ENCODE measurements around the gene LTB4R.

The LTB4R gene

GRCh38 chr14:24315243-24315806 is 4.0 kb downstream of the LTB4R start:
- TF ChIP-seq, protein P1, sequence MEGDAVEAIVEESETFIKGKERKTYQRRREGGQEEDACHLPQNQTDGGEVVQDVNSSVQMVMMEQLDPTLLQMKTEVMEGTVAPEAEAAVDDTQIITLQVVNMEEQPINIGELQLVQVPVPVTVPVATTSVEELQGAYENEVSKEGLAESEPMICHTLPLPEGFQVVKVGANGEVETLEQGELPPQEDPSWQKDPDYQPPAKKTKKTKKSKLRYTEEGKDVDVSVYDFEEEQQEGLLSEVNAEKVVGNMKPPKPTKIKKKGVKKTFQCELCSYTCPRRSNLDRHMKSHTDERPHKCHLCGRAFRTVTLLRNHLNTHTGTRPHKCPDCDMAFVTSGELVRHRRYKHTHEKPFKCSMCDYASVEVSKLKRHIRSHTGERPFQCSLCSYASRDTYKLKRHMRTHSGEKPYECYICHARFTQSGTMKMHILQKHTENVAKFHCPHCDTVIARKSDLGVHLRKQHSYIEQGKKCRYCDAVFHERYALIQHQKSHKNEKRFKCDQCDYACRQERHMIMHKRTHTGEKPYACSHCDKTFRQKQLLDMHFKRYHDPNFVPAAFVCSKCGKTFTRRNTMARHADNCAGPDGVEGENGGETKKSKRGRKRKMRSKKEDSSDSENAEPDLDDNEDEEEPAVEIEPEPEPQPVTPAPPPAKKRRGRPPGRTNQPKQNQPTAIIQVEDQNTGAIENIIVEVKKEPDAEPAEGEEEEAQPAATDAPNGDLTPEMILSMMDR (conservative IDR thresholded peaks at IDR 0.05; ENCODE audit: low read depth, low read length): no peak
- no peak overlapping the region for H3K4me3 ChIP-seq (ENCODE audit: low read length)
- DNase-seq (ENCODE audit: low read depth): no peak

GRCh38 chr14:24315807-24316596 is 4.7 kb downstream of the LTB4R start:
- TF ChIP-seq, protein P1 (conservative IDR thresholded peaks at IDR 0.05; ENCODE audit: low read depth, low read length): peak; percentile 8
- no peak for DNase-seq (ENCODE audit: low read depth)
- no peak overlapping the region for H3K4me3 ChIP-seq (ENCODE audit: low read length)

- H3K4me3 ChIP-seq (ENCODE audit: low read length): no peak overlapping the region
- DNase-seq (ENCODE audit: low read depth): no peak
- TF ChIP-seq, protein P1 (conservative IDR thresholded peaks at IDR 0.05; ENCODE audit: low read depth, low read length): no peak
Observed at GRCh38 chr14:24316597-24316950, 5.3 kb downstream of the LTB4R start.

DNA sequence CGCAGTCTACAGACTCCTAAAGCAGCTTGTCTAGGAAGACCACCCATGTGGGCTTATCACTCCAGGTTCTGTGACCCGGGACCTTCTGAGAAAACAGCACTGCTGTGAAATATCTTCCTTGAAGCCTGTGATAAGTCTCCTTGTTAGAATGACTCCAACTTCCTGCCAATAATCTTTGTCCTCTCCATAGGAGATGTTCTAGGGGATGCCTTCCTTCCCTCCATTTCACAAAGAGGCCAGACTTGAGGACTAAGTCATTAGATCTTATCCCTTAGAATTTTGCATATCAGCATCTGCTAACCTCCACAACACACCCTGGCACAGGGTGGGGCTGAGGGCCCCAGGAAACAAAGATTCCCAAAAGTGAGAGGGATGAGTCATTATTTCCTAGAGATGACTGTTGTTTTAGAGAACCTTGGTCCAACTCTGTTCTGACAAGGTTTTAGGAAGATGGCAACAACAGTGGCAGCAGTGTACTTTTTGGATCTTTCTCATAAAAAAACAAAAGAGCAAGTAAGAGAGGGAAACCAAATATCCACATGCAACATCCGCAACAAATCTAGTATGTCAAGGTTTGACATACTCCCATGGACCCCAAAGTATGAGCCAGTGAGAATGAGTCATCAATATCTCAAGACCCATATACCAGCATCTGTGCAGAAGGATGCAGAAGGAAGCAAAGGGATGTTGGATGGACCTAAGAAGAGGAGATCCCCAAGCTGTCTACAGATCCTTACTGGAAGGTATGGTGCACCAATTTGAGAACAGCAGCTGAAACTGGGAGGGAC is 6.0 kb downstream of the LTB4R start:
- no peak overlapping the region for H3K4me3 ChIP-seq (ENCODE audit: low read length)
- DNase-seq (ENCODE audit: low read depth): no peak
- TF ChIP-seq, protein P1 (conservative IDR thresholded peaks at IDR 0.05; ENCODE audit: low read depth, low read length): no peak

GRCh38 chr14:24321212-24321975 is 10.1 kb downstream of the LTB4R start:
- H3K4me3 ChIP-seq (ENCODE audit: low read length): no peak overlapping the region
- DNase-seq (ENCODE audit: low read depth): no peak
- TF ChIP-seq, protein P1 (conservative IDR thresholded peaks at IDR 0.05; ENCODE audit: low read depth, low read length): no peak

DNA sequence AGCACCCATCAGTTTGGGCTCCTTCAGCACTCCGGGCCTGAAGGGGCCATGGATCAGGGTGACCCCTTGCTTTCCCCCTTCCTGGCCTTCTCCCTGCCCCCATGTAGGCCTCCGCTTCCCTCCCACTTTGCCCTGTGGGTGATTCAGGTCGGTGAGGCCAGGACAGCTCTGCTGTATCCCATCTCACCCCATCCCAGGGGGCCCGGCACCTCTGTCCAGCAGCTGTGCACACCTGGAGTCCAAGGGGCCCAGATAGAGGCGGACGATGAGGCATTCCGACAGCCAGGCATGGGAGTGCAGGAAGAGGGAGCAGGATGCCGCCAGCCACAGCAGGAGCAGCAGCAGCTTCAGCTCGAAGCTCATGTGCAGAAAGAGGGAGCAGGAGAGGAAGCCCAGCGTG is 11.4 kb downstream of the LTB4R start:
- TF ChIP-seq, protein P1 (conservative IDR thresholded peaks at IDR 0.05; ENCODE audit: low read depth, low read length): no peak
- no peak for DNase-seq (ENCODE audit: low read depth)

More for the DNA sequence above, 11.4 kb downstream of the LTB4R start:
- no peak overlapping the region for H3K4me3 ChIP-seq (ENCODE audit: low read length)

Measured in retinal pigment epithelial cell (primary cell).